Measurements from ENCODE around the gene DHRS11.

Gene DHRS11

GRCh38 chr17:36616061-36617029 lies 24.7 kb downstream of the DHRS11 start:
- TF ChIP-seq, protein P1, sequence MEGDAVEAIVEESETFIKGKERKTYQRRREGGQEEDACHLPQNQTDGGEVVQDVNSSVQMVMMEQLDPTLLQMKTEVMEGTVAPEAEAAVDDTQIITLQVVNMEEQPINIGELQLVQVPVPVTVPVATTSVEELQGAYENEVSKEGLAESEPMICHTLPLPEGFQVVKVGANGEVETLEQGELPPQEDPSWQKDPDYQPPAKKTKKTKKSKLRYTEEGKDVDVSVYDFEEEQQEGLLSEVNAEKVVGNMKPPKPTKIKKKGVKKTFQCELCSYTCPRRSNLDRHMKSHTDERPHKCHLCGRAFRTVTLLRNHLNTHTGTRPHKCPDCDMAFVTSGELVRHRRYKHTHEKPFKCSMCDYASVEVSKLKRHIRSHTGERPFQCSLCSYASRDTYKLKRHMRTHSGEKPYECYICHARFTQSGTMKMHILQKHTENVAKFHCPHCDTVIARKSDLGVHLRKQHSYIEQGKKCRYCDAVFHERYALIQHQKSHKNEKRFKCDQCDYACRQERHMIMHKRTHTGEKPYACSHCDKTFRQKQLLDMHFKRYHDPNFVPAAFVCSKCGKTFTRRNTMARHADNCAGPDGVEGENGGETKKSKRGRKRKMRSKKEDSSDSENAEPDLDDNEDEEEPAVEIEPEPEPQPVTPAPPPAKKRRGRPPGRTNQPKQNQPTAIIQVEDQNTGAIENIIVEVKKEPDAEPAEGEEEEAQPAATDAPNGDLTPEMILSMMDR (IDR thresholded peaks at IDR 0.05; ENCODE audit: low read depth, low read length): no peak
- no peak overlapping the region for H3K4me3 ChIP-seq (ENCODE audit: low read depth, low read length)

DNA sequence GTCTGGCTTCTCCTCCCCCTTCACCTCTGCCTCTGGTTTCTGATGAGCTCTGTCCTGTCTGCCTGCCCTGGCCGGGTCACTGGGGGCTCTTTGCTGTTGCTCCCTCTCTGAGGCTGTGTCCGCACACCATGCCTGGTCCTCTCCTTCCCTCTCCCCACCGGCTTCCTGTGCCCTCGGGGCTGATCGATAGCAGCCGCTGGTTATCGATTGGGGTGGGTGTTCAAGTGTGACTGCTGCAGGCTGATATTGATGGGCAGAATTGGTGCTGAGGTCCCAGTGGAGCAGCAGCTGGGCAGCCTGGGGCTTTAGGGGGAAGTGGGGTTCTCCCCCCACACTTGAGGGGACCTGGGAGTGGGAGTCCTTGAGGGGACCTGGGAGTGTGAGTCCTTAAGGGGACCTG lies 26.1 kb downstream of the DHRS11 start:
- no peak overlapping the region for H3K4me3 ChIP-seq (ENCODE audit: low read depth, low read length)
- TF ChIP-seq, protein P1 (IDR thresholded peaks at IDR 0.05; ENCODE audit: low read depth, low read length): no peak

GRCh38 chr17:36623281-36623680 lies 31.6 kb downstream of the DHRS11 start:
- H3K4me3 ChIP-seq (ENCODE audit: low read depth, low read length): no peak overlapping the region
- TF ChIP-seq, protein P1 (IDR thresholded peaks at IDR 0.05; ENCODE audit: low read depth, low read length): no peak

DNA sequence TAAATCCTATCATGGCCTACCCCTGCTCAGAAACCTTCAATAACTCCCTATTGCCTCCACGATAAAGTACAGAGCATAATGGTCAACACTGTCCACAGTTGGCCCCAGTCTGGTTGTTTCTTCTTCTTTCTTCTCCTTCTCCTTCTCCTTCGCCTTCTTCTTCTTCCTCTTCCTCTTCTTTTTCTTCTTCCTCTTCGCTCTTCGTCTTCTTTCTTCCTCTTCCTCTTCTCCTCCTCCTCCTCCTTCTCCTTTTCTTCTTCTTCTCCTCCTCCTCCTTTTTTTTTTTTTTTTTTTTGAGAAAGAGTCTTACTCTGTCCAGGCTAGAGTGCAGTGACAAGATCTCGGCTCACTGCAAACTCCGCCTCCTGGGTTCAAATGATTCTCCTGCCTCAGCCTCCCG lies 33.5 kb downstream of the DHRS11 start:
- TF ChIP-seq, protein P1 (IDR thresholded peaks at IDR 0.05; ENCODE audit: low read depth, low read length): no peak

GRCh38 chr17:36627101-36627500 lies 35.4 kb downstream of the DHRS11 start:
- TF ChIP-seq, protein P1 (IDR thresholded peaks at IDR 0.05; ENCODE audit: low read depth, low read length): no peak
- no peak overlapping the region for H3K4me3 ChIP-seq (ENCODE audit: low read depth, low read length)

More for the DNA sequence above, 33.5 kb downstream of the DHRS11 start:
- no peak overlapping the region for H3K4me3 ChIP-seq (ENCODE audit: low read depth, low read length)

DNA sequence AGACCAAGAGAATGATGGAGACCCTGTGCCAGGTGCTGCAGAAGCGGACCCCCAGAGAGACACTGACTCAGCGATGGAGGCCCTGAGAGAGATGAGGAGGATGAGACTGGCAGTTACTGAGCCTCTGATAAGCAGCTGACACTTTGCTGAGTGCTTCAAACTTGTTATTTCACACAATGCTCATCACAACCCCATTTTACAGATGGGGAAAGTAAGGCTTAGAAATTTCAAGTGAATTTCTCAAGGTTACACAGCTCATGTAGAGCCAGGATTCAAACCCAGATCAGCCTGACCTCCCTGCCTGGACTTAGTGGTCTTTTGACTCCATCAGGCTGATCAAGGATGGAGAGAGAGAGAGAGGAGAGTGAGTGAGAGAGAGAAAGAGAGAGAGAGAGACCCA lies 36.9 kb downstream of the DHRS11 start:
- H3K4me3 ChIP-seq (ENCODE audit: low read depth, low read length): no peak overlapping the region
- TF ChIP-seq, protein P1 (IDR thresholded peaks at IDR 0.05; ENCODE audit: low read depth, low read length): no peak

GRCh38 chr17:36629252-36629847 lies 37.7 kb downstream of the DHRS11 start:
- no peak overlapping the region for H3K4me3 ChIP-seq (ENCODE audit: low read depth, low read length)
- TF ChIP-seq, protein P1 (IDR thresholded peaks at IDR 0.05; ENCODE audit: low read depth, low read length): peak; percentile 97
